ENCODE results near the gene BTBD9.
"Not testable (repeated sequence)": the region's sequence is repeated elsewhere in the genome, so short reads cannot be mapped to it uniquely, and the experiment has no call there.

BTBD9 gene

DNA sequence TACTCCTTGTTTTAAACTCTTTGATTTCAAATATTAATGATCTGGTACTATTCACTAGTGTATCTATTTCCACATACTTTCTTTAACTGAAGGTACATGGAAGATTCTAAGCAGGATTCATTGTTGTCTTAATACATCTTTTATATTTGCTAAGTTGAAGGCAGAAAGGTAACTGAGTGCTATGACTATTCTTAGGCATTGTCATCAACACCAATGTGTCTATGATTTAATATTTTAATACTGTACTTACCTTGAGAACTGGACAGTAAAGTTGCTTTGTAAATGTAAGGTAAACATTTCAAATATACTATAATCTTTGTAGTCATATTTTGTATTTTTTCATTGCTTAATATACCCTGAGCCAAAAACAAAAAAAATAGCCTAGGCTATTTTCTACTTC lies 8.9 kb upstream of the BTBD9 start:
- DNase-seq: no peak

DNA sequence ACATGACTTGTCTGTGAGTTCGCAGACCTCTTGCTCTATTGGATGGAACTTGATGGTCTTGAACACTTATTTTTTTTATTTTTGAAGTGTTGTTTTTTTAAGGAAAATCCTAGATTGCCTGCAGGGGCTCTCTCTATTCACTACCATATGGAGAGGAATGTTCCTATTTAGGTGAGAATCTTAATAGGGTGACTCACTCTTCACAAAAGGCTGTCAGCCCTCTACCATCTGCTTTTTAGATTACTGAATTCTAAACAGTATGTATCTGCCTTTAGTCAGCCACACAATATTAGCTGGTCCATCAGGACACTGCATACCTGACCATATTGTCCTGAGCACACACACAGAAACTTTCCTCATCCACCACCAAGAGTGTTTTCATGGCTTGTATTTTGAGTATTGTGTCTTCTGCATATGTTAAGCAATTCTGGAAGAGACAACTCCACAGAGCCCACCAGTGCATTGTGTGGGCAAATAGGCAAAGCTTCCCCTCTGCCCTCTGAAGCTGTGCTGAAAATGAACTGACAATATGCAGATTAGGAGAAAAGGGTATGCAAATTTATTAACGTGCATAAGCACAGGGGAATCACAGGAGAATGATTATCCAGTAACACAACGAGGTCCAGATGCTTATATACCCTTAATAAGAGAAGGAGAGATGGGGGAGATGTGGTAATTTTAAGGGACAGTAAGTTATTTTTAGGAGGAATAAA lies 6.6 kb upstream of the BTBD9 start:
- DNase-seq: no peak

DNA sequence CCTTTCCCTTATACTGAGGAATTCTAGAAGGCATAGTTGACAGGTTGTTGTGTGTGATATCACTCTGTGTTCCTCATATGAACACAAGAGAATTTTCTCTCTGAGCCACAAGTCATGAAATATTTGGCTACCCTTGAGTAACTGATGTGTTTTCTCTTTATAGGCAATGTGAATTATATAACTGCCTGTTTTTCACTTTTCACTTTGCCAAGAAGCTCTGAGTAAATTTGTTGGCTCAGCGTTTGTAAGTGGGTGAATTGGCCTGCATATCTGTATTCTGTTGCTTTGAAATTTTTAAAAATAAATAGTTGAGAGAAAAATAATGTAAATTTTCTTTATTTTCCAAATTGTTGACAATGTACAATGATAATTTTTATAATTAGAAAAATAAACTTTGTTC lies 5.2 kb upstream of the BTBD9 start:
- no peak for DNase-seq

DNA sequence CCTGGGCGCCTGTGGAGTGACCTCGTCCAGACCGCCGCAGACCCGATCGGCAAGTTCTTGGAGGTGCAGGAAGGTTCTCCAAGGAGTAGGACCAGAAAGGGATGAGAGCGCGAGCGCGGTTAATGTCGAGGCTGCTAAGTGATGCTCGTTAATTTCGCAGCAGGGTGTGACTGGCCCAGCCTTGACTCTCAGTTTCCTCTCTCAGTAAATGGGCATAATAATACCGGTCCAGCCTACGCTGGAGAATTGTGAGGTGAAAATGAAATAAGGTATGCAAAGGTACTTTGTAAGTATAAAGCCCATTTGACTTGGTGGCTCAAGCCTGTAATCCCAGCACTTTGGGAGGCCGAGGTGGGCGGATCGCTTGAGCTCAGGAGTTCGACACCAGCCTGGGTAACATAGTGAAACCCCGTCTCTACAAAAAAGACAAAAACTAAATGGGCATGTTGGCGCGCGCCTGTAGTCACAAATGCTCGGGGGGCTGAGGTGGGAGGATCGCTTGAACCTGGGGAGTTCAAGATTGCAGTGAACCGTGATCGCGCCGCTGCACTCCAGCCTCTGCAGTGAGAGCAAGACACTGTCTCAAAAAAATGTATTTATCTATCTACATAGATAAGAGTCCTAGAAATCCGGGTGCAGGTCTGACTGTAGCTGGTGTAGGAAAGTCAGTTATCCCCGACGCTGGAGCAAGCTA lies 634 bp upstream of the BTBD9 start:
- no peak for DNase-seq

DNA sequence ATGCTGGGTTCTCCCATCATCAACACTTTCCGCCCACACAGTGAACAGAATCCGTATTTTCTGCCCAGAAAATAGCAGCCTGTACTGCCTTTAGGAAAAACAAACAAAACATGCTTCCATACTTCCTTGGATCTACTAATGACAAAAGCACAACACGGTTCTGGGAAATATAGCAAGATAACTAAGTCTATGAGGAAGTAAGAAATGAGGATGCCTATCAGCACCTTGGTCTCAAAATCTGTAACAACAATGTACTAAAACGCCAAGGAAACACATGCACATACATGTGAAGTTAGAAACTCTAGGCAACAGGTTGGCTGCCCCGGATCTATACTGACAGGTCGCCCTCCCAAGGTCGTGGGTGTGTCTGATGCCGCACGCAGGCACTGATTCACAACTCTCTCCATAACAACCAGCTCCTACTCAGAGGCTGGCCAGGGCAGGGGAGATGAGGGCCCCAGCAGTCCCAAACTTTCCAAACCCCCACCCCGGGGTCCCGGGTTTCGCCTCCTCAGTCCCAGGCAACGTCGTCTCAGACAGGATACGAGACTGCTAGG lies 710 bp downstream of the BTBD9 start:
- peak; percentile 24 for DNase-seq

DNA sequence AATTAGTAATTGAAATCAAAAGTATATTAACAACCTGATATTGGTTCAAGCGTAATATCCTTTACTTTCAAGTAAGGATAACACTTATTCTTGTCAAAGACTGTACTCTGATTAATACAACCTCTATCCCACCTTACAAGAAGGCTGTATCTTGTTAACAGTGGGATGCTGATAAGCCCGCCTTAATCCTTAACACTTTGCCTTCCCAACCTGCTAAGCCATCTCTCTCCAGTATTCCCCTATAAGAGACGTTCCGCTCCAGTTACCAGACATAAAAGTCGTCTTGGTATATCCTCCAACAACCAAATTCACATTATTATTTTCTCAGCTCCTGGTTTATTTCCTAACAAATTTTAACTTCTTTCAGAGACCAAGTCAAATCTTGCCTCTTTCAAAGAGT lies 2.0 kb downstream of the BTBD9 start:
- no peak for DNase-seq

DNA sequence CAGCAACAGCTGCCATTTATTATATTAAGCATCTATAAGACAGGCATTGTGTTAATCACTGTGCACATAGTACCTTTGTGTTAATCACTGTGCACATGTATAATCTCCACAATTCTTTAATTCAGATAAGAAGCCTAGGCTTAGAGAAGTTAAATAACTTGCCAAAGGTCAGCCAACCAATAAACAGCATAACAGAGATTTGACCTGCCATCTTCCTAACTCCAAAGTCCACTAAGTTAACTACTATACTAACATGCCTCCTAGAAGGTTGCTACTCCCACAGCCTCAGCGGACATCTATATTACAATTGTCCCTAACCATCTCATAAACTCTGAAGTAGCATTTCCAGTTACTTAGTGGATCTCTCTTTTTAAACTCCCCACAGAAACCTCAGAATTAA lies 3.7 kb downstream of the BTBD9 start:
- no peak for DNase-seq

DNA sequence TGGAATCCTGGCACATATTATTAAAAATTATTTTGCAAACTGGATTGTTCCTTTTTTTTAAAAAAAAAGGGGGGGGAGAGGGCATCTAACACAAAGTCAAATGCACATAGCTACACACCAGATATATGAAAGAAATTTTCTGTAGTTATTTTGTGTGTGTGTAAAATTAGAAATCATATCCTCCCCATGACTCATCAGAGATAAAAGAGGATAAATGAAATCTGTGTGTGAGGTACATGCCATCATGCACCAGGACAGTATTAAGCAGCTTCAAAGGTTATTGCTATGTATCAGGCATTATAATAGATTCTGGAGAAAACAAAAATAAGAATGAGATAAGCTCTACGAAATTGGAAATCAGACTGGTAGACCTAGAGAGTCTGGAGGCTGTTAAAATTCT lies 5.2 kb downstream of the BTBD9 start:
- no peak for DNase-seq

DNA sequence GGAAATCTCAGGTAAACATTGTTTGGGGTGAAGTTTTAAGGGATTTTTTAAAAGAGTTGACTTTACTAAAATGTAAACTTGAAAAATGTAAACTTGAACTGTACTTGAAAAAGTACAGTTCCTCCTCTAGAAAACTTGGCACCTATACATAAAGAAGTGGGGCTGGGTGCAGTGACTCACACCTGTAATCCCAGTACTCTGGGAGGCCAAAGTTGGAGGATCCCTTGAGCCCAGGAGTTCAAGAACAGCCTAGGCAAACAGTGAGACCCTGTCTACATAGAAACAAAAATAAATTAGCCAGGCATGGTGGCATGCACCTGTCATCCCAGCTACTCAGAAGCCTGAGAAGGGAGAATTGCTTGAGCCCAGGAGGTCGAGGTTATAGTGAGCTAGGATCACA lies 7.2 kb downstream of the BTBD9 start:
- DNase-seq: no peak

DNA sequence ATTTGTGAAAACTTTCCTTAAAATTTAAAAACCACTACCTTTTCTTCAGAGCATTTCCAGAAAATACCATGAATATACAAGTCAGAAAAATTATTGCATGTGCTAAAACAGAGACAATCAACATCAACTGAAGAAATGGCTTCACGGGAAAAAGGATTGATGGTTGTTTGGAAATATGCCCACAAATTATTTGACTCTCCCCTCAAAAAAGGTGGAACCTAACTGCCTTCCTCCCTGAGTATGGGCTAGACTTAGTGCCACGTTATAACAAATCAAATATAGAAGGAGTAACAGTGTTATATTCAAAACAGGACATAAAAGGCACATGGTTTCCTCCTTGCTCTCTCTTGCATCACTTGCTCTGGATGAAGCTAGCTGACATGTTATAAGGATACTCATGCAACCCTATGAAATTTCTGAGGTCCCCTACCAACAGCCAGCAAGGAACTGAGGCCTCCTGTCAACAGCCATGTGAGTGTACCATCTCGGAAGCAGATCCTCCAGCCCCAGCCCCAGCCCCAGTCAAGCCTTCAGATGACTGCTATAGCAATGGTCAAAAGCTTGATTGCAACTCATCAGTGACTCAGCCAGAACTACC lies 8.4 kb downstream of the BTBD9 start:
- DNase-seq: no peak

DNA sequence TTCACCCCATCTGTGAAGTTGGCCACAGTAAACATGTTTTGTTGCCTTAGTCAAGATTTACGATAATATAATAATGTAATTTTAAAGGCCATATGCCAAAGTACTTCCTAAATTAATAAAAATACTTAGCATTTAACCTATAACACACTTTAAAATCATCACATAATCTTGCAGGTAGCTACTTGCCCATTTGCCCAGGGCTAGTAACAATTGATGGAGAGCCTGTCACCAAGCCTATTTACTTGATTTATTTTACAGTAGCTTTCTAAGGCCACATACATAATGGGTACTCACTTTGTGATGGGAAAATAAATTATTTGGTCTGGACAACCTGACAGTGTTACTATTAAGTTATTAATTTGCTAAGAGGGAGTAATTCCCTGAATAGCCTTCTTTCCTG lies 14.5 kb downstream of the BTBD9 start:
- DNase-seq: no peak

DNA sequence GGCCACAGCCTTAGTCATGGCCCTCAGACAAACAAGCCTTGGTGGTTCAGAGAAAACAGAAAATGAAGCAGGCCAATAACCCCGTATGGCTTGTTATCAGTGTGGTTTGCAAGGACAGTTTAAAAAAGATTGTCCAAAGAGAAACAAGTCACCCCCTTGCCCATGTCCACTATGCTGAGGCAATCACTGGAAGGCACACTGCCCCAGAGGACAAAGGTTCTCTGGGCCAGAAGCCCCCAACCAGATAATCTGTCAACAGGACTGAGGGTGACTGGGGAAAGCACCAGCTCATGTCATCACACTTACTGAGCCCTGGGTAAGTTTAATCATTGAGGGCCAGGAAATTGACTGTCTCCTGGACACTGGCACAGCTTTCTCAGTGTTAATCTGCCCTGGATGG lies 20.4 kb downstream of the BTBD9 start:
- DNase-seq: not testable (repeated sequence)

DNA sequence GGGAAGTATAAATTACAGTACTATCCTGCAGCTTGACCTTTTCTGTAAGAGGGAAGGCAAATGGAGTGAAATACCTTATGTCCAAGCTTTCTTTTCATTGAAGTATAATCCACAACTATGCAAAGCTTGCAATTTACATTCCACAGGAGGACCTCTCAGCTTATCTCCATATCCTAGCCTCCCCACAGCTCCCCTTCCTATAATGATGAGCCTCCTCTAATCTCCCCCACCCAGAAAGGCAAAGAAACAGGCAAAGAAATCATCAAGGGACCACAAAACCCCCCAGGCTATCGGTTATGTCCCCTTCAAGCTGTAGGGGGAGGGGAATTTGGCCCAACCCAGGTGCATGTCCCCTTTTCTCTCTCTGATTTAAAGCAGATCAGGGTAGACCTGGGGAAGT lies 21.4 kb downstream of the BTBD9 start:
- not testable (repeated sequence) for DNase-seq

DNA sequence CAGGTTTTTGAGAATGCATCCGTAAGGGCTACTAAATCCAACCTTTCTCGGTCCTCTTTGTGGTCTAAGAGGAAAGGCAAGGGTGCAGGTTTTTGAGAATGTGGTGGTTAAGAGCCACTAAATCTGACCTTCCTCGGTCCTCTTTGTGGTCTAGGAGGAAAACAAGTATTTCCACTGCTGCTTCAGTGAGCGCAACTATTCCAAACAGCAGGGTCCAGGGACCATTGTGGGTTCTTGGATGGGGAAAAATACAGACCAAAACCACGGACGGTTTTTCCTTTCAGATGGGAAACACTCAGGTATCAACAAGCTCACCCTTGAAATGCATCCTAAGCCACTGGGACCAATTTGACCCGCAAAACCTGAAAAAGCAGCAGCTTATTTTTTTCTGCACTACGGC lies 21.9 kb downstream of the BTBD9 start:
- no peak for DNase-seq

DNA sequence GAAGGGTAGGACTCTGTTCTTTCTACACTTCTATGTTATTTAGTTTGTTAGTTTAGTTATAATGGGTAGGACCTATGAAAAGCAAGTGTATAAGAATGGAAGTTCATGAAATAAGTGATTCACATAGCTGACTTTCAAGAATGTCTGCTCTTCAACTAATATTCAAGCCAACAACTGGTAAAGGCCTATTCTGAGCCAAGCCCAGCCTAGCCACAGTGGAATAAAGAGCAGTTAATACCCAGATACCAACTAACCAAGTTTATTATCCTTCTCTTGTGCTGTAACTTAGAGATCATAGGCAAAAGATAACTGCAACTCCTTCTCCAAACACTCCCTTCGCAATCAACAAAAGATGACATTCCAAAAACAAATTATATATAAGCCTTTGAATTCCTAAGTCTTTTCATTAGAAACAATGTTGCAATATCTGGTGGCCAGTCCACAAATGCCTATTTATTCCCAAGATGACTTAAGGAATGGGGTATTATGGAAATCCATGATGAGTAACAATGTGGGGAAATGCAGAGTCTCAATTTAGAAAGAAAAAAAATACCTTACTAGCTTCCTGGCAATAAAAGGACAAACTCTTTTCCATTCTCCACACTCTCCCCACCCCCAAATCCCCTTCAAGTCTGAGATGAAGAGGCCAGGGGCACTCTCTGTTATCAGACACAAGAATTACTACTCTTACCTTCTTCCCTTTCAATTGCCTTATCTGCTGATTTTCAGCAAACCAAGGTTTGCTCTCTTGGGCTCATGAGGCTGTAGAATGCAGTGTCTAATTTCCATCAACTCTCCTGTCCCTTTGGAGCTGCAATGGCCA lies 27.4 kb downstream of the BTBD9 start:
- no peak for DNase-seq

DNA sequence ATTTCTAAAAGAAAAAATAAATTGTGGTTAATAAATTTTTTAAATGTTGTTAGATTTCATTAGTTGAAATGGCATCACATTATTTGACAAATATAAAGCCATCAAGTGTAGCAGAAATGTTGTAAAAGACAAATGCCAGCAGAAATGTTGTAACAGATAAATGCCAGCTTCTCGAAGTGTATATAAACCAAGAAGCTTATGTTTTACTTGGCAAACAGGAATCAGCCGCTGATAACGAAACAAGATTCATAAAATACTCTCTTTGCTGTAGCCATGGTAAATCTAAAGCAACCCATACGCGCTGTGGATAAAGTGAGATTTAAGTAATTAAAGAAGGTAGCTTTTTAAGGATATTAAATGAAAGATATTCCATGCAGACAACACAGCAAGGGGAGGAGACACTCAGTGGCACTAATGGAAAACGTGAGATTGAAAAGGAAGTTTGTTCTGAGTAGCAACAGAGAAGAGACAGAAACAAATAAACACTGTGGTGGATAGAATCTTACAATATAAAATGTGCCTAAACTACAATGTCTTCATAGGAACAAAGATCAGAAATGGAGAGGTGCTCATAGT lies 29.6 kb downstream of the BTBD9 start:
- no peak for DNase-seq

DNA sequence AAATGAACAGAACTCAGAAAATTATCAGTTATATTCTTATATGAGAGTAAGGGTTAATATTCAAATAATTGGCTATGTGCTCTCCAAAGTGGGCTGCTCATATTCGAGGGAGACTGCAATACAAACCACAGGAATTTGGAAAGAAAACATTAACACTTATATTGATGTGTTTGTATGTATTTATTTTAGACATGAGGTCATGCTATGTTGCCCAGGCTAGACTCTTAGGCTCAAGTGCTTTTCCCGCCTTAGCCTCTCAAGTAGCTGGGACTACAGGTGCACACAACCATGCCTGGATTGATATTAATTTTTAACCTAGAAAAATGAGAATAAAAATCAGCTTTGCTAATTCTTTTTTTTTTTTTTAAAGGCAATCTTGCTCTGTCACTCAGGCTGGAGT lies 35.0 kb downstream of the BTBD9 start:
- DNase-seq: no peak

DNA sequence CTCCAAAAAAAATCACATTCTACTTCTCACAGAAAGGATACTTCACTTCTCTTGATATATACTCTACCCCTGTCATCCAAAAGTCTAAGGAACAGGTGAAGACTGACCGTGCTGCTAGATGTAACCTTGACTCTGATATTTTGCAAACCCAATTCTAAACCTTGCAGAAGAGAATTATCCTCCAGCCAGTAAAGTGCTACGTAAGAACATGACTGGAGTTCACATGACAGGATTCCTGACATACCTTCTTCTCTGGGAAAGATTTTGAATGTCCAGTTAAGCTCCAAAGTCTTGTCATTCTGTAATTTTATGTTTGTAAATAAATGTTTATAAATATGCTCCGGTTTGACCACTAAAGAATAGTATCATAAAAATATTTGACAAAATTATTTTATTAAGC lies 35.8 kb downstream of the BTBD9 start:
- no peak for DNase-seq

DNA sequence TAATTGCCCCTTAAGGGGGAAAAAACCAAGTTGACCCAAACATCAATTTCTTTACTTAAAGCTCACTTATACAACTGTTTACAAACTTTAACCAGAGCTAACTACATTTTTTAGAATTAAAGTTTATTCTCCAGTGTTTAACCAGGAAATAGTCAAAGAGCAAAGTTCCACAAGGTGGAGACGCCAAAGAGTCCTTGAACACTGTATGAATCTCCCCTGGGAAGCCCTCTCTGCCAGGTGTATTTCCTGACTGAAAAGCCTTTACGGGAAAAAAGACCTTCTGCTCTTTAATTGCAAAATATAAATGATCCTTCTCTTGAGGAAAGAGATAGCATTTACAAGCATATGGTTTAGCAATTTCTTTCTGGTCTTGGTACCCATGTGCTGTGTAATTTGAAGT lies 36.2 kb downstream of the BTBD9 start:
- no peak for DNase-seq

DNA sequence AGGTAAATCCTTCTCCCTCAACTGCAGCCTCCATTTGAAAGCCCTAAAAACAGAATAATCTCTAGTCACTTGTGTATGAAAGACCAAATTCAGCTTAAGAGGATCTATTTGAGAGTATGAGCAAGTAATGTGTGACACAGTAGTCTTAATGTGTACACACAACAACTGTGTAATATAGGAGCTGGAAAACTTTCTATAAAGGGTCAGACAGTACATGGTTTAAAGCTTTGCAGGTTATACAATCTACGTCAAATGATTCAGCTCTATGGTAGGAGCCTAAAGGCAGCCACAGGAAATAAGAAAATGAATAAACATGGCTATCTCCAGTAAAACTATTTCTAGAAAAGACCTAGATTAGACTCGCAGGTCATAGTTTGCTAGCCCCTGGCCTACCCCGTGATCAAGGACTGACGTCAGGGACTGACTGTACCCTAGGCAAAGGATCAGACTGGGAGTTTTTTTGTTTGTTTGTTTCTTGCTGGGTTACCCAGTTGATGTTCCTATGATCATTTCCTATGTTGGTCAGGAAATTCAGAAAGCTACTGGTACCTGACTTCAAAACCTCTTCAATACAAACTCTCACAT lies 39.7 kb downstream of the BTBD9 start:
- no peak for DNase-seq

DNA sequence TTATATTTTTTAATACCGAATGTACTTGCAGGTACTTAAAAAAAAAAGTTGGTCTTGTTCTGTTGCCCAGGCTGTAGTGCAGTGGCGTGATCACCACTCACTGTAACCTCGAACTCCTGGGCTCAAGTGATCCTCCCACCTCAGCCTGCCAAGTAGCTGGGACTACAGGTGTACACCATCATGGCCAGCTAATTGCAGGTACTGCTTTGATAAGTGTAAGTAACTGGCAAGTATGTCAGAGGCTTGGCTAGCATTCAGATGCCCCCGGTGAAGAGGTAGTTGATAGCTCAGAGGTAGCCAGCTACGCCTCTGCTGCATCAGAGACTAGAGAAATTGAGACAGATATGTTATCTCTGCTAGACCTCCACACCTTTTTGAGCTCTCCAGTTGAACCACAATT lies 40.5 kb downstream of the BTBD9 start:
- no peak for DNase-seq

DNA sequence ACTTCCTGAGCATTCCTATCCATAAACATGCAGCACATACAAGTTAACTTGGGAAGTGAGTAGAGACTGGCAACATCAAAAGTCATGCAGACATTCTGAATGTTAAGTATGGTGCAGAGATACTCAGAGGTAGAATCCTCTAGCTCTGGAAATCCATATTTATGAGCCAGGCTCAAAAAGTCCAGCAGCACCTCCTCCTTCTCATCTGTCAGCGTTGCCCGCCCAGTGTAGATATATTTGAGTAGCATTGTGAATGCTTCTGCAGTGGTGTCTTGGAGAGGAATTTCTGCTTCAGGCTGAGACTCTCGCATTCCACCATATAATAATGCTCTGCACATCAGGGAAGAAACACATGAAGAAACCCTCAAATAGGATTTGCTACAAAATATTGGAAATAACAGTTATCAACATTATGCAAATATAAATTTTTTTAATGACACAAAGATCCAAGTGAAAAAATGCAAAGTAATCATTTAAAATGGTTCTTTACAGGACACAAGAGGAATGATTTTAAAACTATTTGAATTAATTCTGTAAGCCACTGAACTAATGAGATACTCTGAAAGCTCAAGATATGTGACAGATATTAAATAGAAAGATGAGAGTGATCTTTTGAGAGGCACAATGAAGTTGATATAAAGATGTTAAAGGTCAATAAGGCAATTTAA lies 45.6 kb downstream of the BTBD9 start:
- no peak for DNase-seq

All from activated gamma-delta T cell (primary cell).